Large intestine (tissue), 3 donors: Measurements from ENCODE around the gene FKRP. TPM values are rescaled to one million over a fixed set of nuclear protein-coding genes. Genes with fewer than 3 reads are reported as not detected.
A peak's percentile ranks its signal among the peaks of the same experiment; 100 is the strongest.

ENCODE experiments used
- DNase-seq, 2 donors: peaks; one replicate each; pipeline versions ENCODE4 v3.0.0 to v3.0.0-alpha.2; 2013
- H3K27ac ChIP-seq: one replicate; pipeline ENCODE4 v1.5.1; 2013; ENCODE audit warnings: low read length
- H3K27me3 ChIP-seq: 2 replicates; pipeline ENCODE4 v1.6.1; 2013; ENCODE audit warnings: low read length; ENCODE audit not compliant: control insufficient read depth, insufficient read depth
- H3K36me3 ChIP-seq: 2 replicates; pipeline ENCODE4 v1.6.1; 2013; ENCODE audit warnings: low read length; ENCODE audit not compliant: control insufficient read depth, insufficient read depth
- H3K4me1 ChIP-seq: one replicate; pipeline ENCODE4 v1.6.1; 2013; ENCODE audit warnings: low read length; ENCODE audit not compliant: control insufficient read depth, insufficient read depth
- H3K4me3 ChIP-seq: one replicate; pipeline ENCODE4 v1.5.1; 2013; ENCODE audit warnings: low read length
- H3K9me3 ChIP-seq: one replicate; pipeline ENCODE4 v1.6.1; 2013; ENCODE audit warnings: mild to moderate bottlenecking, low read depth, low read length, moderate library complexity; ENCODE audit not compliant: control insufficient read depth
- whole genome bisulfite sequencing: methylation state at CpG from one replicate; pipeline ENCODE4 v1.1.5; 2013; ENCODE audit warnings: low lambda C conversion rate; ENCODE audit not compliant: insufficient coverage; 5-methylcytosine and 5-hydroxymethylcytosine counted together
- polyA plus RNA-seq: library from polyadenylated mRNA; unstranded; fragments of 120-200 nt; gene quantifications from one replicate; pipeline ENCODE4 v1.2.1, GENCODE V29; 2013

FKRP gene
- polyA plus RNA-seq, 1 donor, result 17.4 TPM

- H3K27ac ChIP-seq, result peak overlapping the region; percentile 94
- H3K36me3 ChIP-seq, result peaks cover 22% of the 10 kb centered on the region
- peak; percentile 61 to 84 for DNase-seq
- no peaks in the 10 kb centered on the region for H3K9me3 ChIP-seq
- WGBS, result no CpG with 5 or more reads among the region's 39 CpGs
- no peaks in the 10 kb centered on the region for H3K27me3 ChIP-seq
- H3K4me3 ChIP-seq, result peak overlapping the region; percentile 94
- H3K4me1 ChIP-seq, result peaks cover 10% of the 10 kb centered on the region
Measured at GRCh38 chr19:46713781-46714443, 31.9 kb upstream of the FKRP start.

GRCh38 chr19:46714444-46715106 lies 31.3 kb upstream of the FKRP start:
- Histone ChIP-seq H3K36me3 (peaks cover 25% of the 10 kb centered on the region), H3K4me1 (peaks cover 10% of the 10 kb centered on the region), H3K27me3 (no peaks in the 10 kb centered on the region), H3K4me3 (peak overlapping the region; percentile 94), H3K27ac (peak overlapping the region; percentile 94), H3K9me3 (no peaks in the 10 kb centered on the region)
- no CpG with 5 or more reads among the region's 12 CpGs for WGBS
- DNase-seq, result peak; percentile 92 to 96

GRCh38 chr19:46715620-46715974 lies 30.3 kb upstream of the FKRP start:
- no CpG with 5 or more reads among the region's 8 CpGs for WGBS
- Histone ChIP-seq H3K27me3 (no peaks in the 10 kb centered on the region), H3K36me3 (peaks cover 28% of the 10 kb centered on the region), H3K4me3 (peak overlapping the region; percentile 94), H3K9me3 (no peaks in the 10 kb centered on the region), H3K4me1 (peaks cover 10% of the 10 kb centered on the region), H3K27ac (peak overlapping the region; percentile 94)
- DNase-seq, result no peak

- no peaks in the 10 kb centered on the region for H3K27me3 ChIP-seq
- H3K9me3 ChIP-seq, result no peaks in the 10 kb centered on the region
- peak overlapping the region; percentile 94 for H3K27ac ChIP-seq
- DNase-seq, result no peak
- no CpG with 5 or more reads among the region's 42 CpGs for WGBS
- peaks cover 28% of the 10 kb centered on the region for H3K36me3 ChIP-seq
- H3K4me1 ChIP-seq, result peaks cover 10% of the 10 kb centered on the region
- peak overlapping the region; percentile 94 for H3K4me3 ChIP-seq
Measured at GRCh38 chr19:46715975-46716671, 29.7 kb upstream of the FKRP start.

GRCh38 chr19:46716672-46717033 lies 29.2 kb upstream of the FKRP start:
- no peaks in the 10 kb centered on the region for H3K9me3 ChIP-seq
- peaks cover 30% of the 10 kb centered on the region for H3K36me3 ChIP-seq
- peaks cover 10% of the 10 kb centered on the region for H3K4me1 ChIP-seq
- peak overlapping the region; percentile 94 for H3K27ac ChIP-seq
- WGBS, result no CpG with 5 or more reads among the region's 20 CpGs
- DNase-seq, result no peak
- H3K27me3 ChIP-seq, result no peaks in the 10 kb centered on the region
- H3K4me3 ChIP-seq, result peak overlapping the region; percentile 94

- peak within 1 kb of the TSS; percentile 94 for H3K4me3 ChIP-seq
- H3K9me3 ChIP-seq, result no peaks in the 10 kb centered on the region
- H3K27ac ChIP-seq, result peak within 1 kb of the TSS; percentile 94
- WGBS, result no CpG with 5 or more reads among the region's 52 CpGs
- no peaks in the 10 kb centered on the region for H3K27me3 ChIP-seq
- peaks cover 10% of the 10 kb centered on the region for H3K4me1 ChIP-seq
- peaks cover 36% of the 10 kb centered on the region for H3K36me3 ChIP-seq
- DNase-seq, result peak; percentile 73 to 91
Measured at GRCh38 chr19:46717034-46717715, 28.7 kb upstream of the FKRP start, which contains the start of gene PRKD2. TSS of gene PRKD2 (minus strand) at chr19:46717114. CDS start at chr19:46716370, 744 bp downstream.

- Histone ChIP-seq H3K27me3 (no peaks in the 10 kb centered on the region), H3K4me3 (peak overlapping the region; percentile 94), H3K27ac (peak overlapping the region; percentile 76), H3K4me1 (peaks cover 10% of the 10 kb centered on the region), H3K36me3 (peaks cover 41% of the 10 kb centered on the region), H3K9me3 (no peaks in the 10 kb centered on the region)
- no CpG with 5 or more reads among the region's 9 CpGs for WGBS
- no peak for DNase-seq
Measured at GRCh38 chr19:46717716-46718143, 28.1 kb upstream of the FKRP start.

GRCh38 chr19:46718157-46718933 lies 27.5 kb upstream of the FKRP start:
- WGBS, result no CpG with 5 or more reads among the region's 17 CpGs
- Histone ChIP-seq H3K9me3 (no peaks in the 10 kb centered on the region), H3K27me3 (no peaks in the 10 kb centered on the region), H3K4me1 (peaks cover 10% of the 10 kb centered on the region), H3K36me3 (peaks cover 47% of the 10 kb centered on the region), H3K4me3 (no peak overlapping the region), H3K27ac (no peak overlapping the region)
- DNase-seq, result peak in 1 of 2 donors; percentile 50

- Histone ChIP-seq H3K36me3 (peaks cover 52% of the 10 kb centered on the region), H3K27me3 (no peaks in the 10 kb centered on the region), H3K9me3 (no peaks in the 10 kb centered on the region), H3K4me3 (no peak overlapping the region), H3K27ac (no peak overlapping the region), H3K4me1 (peaks cover 10% of the 10 kb centered on the region)
- WGBS, result no CpG with 5 or more reads among the region's 15 CpGs
- no peak for DNase-seq
Measured at GRCh38 chr19:46718934-46719622, 26.8 kb upstream of the FKRP start.
